ENCODE results near the gene RAB11B. TPM values are rescaled to one million over a fixed set of nuclear protein-coding genes. Genes with fewer than 3 reads are reported as not detected.

Gene RAB11B
- total RNA-seq, 1 experiment from 2014 or later, result 140 TPM

DNA sequence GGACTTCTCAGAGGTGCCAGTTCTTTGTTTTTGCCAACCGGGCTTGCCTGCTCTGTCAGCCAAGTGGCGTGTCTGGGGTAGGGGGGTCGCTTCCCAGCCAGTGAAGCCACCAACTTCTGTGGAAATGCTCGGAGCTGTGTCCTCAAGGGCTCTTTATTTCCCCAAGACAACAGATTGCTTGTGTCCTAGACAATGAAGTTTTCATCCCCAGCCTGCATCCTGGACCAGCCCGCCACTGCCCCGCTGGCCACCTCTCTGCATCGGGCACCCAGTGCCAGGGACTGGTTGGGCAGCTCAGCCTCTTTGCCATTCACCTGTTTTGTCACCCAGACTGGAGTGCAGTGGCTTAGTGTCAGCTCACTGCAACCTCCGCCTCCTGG lies 3.7 kb downstream of the RAB11B start:
- ATAC-seq, result no peak
- H3K27me3 ChIP-seq (ENCODE audit: insufficient read depth, low read length), result no peaks in the 10 kb centered on the region
- RAD21 ChIA-PET (ENCODE audit: low non-redundant PET in 1 of 2, low total read pairs in 2 of 2, uncharacterized antibody in 2 of 2, unreplicated experiment in 2 of 2), result no interaction called here
- no peaks in the 10 kb centered on the region for H3K9me2 ChIP-seq (ENCODE audit: insufficient read depth)
- peaks cover 9 to 28% of the 10 kb centered on the region in 2 experiments; a peak in 3 of 4 replicates for H3K4me1 ChIP-seq (ENCODE audit: control insufficient read depth in 1 of 2, insufficient read depth in 2 of 2, low read length in 2 of 2)
- H2AFZ ChIP-seq (ENCODE audit: low read depth, low read length, poor library complexity, severe bottlenecking), result no peak overlapping the region
- no peak overlapping the region for H3K4me3 ChIP-seq (replicated peaks in 1 of 2; ENCODE audit: low read depth in 1 of 2, low read length in 2 of 2)
- no peaks in the 10 kb centered on the region for H3K9me3 ChIP-seq (ENCODE audit: control insufficient read depth in 1 of 2, insufficient read depth in 1 of 2, low read depth in 1 of 2, low read length in 2 of 2)
- no peaks in the 10 kb centered on the region; a peak in 1 of 4 replicates for H3K36me3 ChIP-seq (ENCODE audit: control insufficient read depth in 1 of 2, insufficient read depth in 2 of 2, low read length in 2 of 2)
- H3K79me2 ChIP-seq (ENCODE audit: insufficient read depth, low read length), result peaks cover 71% of the 10 kb centered on the region
- no peaks in the 10 kb centered on the region; the same call in 1 of the 2 replicates for H4K20me1 ChIP-seq (ENCODE audit: insufficient read depth)
- no peak for DNase-seq (ENCODE audit: low read depth, low spot score)
- no peak for TF ChIP-seq POLR2A (IDR thresholded peaks at IDR 0.05; ENCODE audit: borderline replicate concordance, extremely low read depth, insufficient read depth, insufficient read length)
- TF ChIP-seq, protein P1, sequence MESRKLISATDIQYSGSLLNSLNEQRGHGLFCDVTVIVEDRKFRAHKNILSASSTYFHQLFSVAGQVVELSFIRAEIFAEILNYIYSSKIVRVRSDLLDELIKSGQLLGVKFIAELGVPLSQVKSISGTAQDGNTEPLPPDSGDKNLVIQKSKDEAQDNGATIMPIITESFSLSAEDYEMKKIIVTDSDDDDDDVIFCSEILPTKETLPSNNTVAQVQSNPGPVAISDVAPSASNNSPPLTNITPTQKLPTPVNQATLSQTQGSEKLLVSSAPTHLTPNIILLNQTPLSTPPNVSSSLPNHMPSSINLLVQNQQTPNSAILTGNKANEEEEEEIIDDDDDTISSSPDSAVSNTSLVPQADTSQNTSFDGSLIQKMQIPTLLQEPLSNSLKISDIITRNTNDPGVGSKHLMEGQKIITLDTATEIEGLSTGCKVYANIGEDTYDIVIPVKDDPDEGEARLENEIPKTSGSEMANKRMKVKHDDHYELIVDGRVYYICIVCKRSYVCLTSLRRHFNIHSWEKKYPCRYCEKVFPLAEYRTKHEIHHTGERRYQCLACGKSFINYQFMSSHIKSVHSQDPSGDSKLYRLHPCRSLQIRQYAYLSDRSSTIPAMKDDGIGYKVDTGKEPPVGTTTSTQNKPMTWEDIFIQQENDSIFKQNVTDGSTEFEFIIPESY (IDR thresholded peaks at IDR 0.05; ENCODE audit: extremely low read depth, insufficient replicate concordance, low read length), result no peak
- TF ChIP-seq CBX3 (IDR thresholded peaks at IDR 0.05; ENCODE audit: low read depth), result no peak
- TF ChIP-seq, protein P2, sequence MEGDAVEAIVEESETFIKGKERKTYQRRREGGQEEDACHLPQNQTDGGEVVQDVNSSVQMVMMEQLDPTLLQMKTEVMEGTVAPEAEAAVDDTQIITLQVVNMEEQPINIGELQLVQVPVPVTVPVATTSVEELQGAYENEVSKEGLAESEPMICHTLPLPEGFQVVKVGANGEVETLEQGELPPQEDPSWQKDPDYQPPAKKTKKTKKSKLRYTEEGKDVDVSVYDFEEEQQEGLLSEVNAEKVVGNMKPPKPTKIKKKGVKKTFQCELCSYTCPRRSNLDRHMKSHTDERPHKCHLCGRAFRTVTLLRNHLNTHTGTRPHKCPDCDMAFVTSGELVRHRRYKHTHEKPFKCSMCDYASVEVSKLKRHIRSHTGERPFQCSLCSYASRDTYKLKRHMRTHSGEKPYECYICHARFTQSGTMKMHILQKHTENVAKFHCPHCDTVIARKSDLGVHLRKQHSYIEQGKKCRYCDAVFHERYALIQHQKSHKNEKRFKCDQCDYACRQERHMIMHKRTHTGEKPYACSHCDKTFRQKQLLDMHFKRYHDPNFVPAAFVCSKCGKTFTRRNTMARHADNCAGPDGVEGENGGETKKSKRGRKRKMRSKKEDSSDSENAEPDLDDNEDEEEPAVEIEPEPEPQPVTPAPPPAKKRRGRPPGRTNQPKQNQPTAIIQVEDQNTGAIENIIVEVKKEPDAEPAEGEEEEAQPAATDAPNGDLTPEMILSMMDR (IDR thresholded peaks at IDR 0.05 in 2 of 3, conservative IDR thresholded peaks at IDR 0.05 in 1 of 3; ENCODE audit: borderline replicate concordance in 1 of 3, insufficient read depth in 1 of 3, low read depth in 2 of 3, low read length in 2 of 3), result no peak
- no peak for TF ChIP-seq ZNF274 (IDR thresholded peaks at IDR 0.05; ENCODE audit: low read depth, low read length)
- CTCF ChIA-PET, result interaction anchor here (1.9 kb wide), 1 partner anchor 39 kb away, joined by 7 read pairs; no protein-coding TSS in a partner anchor
- no TSS peak for BruUV-seq (replicated peaks)
- no peak overlapping the region for H3K9ac ChIP-seq (ENCODE audit: low read length)
- intact Hi-C loops (cut with micrococcal nuclease), result no loop called here
- no peak overlapping the region for H3K4me2 ChIP-seq (ENCODE audit: low read length)
- H3K27ac ChIP-seq (ENCODE audit: low read depth, low read length), result no peak overlapping the region
- POLR2A ChIA-PET, result interaction anchor here (1.4 kb wide), 1 partner anchor 120 kb away, joined by 3 read pairs; the partner anchor contains the start of gene ZNF414
